KMS-11 (cell line): ENCODE results near the gene ERC2.

ENCODE experiments used
- H2AFZ ChIP-seq: fragments of 200-600 bp; sonication (generic); 2 replicates; pipeline ENCODE4 v1.6.1; 2016; ENCODE audit warnings: antibody characterized with exemption, mixed run types, low read depth
- H3K27ac ChIP-seq: fragments of 200-600 bp; sonication (generic); 2 replicates; pipeline ENCODE4 v1.6.1; 2016; ENCODE audit warnings: mild to moderate bottlenecking, mixed run types
- H3K27me3 ChIP-seq: fragments of 200-600 bp; sonication (generic); 2 replicates; pipeline ENCODE4 v1.6.1; 2017; ENCODE audit warnings: mild to moderate bottlenecking, low read depth, mixed run types, moderate library complexity; ENCODE audit not compliant: insufficient read depth
- H3K36me3 ChIP-seq: fragments of 200-600 bp; sonication (generic); 2 replicates; pipeline ENCODE4 v1.6.1; 2017; ENCODE audit warnings: mild to moderate bottlenecking, mixed run types; ENCODE audit not compliant: insufficient read depth
- H3K4me1 ChIP-seq: fragments of 200-600 bp; sonication (generic); 2 replicates; pipeline ENCODE4 v1.6.1; 2016; ENCODE audit warnings: mild to moderate bottlenecking, low read depth, mixed run types; ENCODE audit not compliant: poor library complexity, severe bottlenecking
- H3K4me2 ChIP-seq: fragments of 200-600 bp; sonication (generic); 2 replicates; pipeline ENCODE4 v1.7.0; 2016; ENCODE audit warnings: mild to moderate bottlenecking, mixed run types
- H3K4me3 ChIP-seq: fragments of 200-600 bp; sonication (generic); IDR thresholded peaks from 2 replicates; pipeline ENCODE4 v1.6.1; 2017; ENCODE audit warnings: low read depth, low read length, mixed read lengths; ENCODE audit not compliant: insufficient read depth
- H3K79me2 ChIP-seq: fragments of 200-600 bp; sonication (generic); 2 replicates; pipeline ENCODE4 v1.6.1; 2016; ENCODE audit warnings: low read depth, mixed run types; ENCODE audit not compliant: insufficient read depth
- H3K9ac ChIP-seq: fragments of 200-600 bp; sonication (generic); 2 replicates; pipeline ENCODE4 v1.6.1; 2016; ENCODE audit warnings: mild to moderate bottlenecking, mixed run types
- H4K20me1 ChIP-seq: fragments of 200-600 bp; sonication (generic); 2 replicates; pipeline ENCODE4 v1.6.1; 2016; ENCODE audit warnings: mild to moderate bottlenecking, mixed run types; ENCODE audit not compliant: insufficient read depth
- TF ChIP-seq, protein P1 (sequence below): fragments of 200-600 bp; sonication (generic); conservative IDR thresholded peaks from 2 replicates; pipeline ENCODE4 v1.6.1; 2017; ENCODE audit warnings: low read depth, mild to moderate bottlenecking, antibody characterized with exemption, low read length, moderate library complexity, mixed read lengths

ERC2 gene

DNA sequence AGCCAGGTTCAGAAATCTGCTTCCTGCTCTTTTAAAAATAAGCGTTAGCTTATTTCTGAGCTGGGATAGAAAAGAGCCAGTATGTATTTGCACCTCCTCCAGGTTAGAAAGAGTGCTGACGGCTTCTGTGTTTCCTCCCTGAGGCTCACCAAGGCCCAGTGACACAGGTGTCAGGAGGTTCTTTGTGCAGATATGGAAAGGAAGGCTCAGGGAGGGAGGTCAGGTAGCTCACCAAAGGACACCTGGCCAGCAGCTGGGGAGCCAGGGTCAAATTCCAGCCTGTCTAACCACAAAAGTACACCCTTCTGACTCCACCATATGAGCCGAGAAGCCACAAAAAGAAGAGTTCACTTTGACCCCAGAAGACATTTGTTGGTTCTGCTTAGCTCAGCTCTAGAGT is 780.1 kb downstream of the ERC2 start:
- H2AFZ ChIP-seq: peak overlapping the region; percentile 54; the same call in 1 of the 2 replicates

DNA sequence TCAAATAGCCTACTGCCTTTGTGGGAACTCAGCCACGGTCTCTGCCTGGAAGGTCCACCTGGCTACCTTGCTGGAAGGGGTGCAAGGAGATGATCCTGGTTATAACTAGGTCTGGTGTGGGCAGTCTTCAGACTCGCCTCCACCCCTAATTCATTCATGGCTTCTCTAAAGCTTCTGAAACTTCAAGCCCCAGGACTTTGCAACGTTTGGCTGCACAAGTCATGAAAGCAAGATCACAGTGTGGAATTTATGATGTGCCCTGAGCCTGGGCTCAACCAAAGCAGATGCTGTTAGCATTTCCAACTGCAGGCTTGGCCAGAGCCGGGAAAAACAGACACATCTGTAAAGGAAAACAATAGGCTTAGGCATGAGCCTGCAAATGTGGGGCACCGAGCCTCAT is 780.7 kb downstream of the ERC2 start:
- no peak overlapping the region for H3K4me3 ChIP-seq

More for the DNA sequence above, 780.1 kb downstream of the ERC2 start:
- Histone ChIP-seq H4K20me1 (no peaks in the 10 kb centered on the region), H3K79me2 (no peaks in the 10 kb centered on the region), H3K4me3 (no peak overlapping the region), H3K27ac (peak overlapping the region; percentile 68), H3K4me2 (peak overlapping the region; percentile 82), H3K27me3 (no peaks in the 10 kb centered on the region), H3K36me3 (no peaks in the 10 kb centered on the region), H3K4me1 (peaks cover 57% of the 10 kb centered on the region), H3K9ac (peak overlapping the region; percentile 9; the same call in 1 of the 2 replicates)
- TF ChIP-seq, protein P1, sequence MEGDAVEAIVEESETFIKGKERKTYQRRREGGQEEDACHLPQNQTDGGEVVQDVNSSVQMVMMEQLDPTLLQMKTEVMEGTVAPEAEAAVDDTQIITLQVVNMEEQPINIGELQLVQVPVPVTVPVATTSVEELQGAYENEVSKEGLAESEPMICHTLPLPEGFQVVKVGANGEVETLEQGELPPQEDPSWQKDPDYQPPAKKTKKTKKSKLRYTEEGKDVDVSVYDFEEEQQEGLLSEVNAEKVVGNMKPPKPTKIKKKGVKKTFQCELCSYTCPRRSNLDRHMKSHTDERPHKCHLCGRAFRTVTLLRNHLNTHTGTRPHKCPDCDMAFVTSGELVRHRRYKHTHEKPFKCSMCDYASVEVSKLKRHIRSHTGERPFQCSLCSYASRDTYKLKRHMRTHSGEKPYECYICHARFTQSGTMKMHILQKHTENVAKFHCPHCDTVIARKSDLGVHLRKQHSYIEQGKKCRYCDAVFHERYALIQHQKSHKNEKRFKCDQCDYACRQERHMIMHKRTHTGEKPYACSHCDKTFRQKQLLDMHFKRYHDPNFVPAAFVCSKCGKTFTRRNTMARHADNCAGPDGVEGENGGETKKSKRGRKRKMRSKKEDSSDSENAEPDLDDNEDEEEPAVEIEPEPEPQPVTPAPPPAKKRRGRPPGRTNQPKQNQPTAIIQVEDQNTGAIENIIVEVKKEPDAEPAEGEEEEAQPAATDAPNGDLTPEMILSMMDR: no peak

DNA sequence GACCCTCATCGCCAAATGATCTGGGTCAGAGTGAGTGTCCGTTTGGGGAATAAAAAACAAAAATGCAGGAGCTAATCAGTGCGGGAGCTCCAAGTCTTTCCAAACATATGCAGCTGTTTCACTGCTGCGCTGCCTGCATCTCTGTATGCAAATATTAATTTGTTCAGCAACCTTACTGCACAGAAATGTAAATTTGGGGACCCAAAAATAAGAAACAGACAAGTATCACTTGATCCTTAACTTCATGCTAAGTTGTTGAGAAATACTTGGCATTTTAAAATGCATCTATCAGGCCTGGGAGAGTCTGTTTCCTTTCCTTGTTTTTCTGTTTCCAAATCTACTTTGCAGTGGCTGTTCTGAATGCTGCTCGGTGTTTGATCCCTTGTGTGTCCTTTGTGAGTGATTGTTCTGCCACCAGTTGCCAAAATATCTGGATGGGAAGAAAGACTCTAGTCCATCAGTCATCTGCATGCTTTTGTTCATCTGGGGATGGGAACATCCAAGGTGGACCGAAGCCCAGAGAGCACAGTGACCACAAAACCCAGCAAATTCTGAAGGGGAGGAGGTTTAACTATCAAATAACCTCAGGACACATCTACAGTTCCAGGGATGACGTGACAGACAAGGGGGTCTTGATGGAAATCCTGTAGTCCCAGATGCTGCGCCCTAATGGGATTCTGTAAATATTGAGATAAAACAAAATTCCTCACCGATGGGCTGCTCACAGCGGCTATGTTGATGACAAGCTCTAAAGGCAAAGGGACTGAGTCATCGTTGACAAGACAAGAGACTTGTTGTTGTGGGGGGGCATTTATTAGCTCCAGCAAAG is 781.6 kb downstream of the ERC2 start:
- Histone ChIP-seq H3K36me3 (no peaks in the 10 kb centered on the region), H2AFZ (no peak overlapping the region; the same call in 1 of the 2 replicates), H3K4me2 (peak overlapping the region; percentile 82), H3K9ac (no peak overlapping the region; the same call in 1 of the 2 replicates), H4K20me1 (no peaks in the 10 kb centered on the region), H3K4me3 (no peak overlapping the region), H3K27ac (peak overlapping the region; percentile 68; the same call in 1 of the 2 replicates), H3K27me3 (no peaks in the 10 kb centered on the region), H3K4me1 (peaks cover 49% of the 10 kb centered on the region), H3K79me2 (no peaks in the 10 kb centered on the region)
- TF ChIP-seq, protein P1: no peak

More for the DNA sequence above, 780.7 kb downstream of the ERC2 start:
- Histone ChIP-seq H3K4me2 (peak overlapping the region; percentile 82), H3K27me3 (no peaks in the 10 kb centered on the region), H3K27ac (peak overlapping the region; percentile 68), H3K9ac (peak overlapping the region; percentile 9; the same call in 1 of the 2 replicates), H3K79me2 (no peaks in the 10 kb centered on the region), H3K36me3 (no peaks in the 10 kb centered on the region), H4K20me1 (no peaks in the 10 kb centered on the region), H2AFZ (peak overlapping the region; percentile 54), H3K4me1 (peaks cover 57% of the 10 kb centered on the region)
- TF ChIP-seq, protein P1: no peak

DNA sequence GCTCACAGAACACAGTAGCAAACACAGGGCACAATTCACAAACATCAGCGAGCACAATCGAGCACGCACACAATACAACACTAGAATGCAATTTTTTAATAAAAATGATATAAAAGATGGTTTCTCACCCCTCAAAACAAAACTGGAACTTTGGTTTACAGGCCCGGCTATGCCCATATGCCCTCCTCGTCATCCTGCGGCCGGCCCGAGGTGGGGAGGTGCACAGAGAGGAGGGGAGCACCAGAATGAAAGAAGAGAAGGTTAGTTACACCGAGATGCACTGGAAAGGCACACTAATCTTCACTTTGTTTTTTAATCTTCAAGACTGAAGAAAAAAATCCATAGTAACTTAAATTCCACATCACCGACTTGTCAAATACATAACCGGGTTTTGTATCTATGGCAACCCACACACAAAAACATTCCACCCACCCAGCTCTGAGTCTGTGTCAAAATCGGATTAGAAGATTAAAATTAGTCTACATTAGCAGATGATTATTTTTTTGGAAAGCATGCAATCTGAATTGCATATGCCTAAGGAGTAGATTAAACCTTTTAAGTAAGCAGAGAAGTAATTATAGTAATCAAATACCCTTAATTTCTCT is 784.5 kb downstream of the ERC2 start:
- Histone ChIP-seq H4K20me1 (no peaks in the 10 kb centered on the region), H3K27me3 (no peaks in the 10 kb centered on the region), H3K4me2 (no peak overlapping the region), H3K27ac (no peak overlapping the region), H3K36me3 (no peaks in the 10 kb centered on the region), H3K4me1 (peaks cover 31% of the 10 kb centered on the region), H3K79me2 (no peaks in the 10 kb centered on the region), H3K4me3 (no peak overlapping the region), H3K9ac (no peak overlapping the region), H2AFZ (no peak overlapping the region)
- TF ChIP-seq, protein P1: no peak
